GM19328 (cell line): ENCODE measurements around the gene EIF5AL1.
"Not testable (repeated sequence)": the region's sequence is repeated elsewhere in the genome, so short reads cannot be mapped to it uniquely, and the experiment has no call there.

Source experiments
- ATAC-seq: cut with Tn5 transposase; IDR thresholded peaks from one replicate; pipeline ENCODE4 v1.9.1; 2021; ENCODE audit warnings: mild to moderate bottlenecking, moderate library complexity; ENCODE audit not compliant: unreplicated experiment

EIF5AL1 gene

DNA sequence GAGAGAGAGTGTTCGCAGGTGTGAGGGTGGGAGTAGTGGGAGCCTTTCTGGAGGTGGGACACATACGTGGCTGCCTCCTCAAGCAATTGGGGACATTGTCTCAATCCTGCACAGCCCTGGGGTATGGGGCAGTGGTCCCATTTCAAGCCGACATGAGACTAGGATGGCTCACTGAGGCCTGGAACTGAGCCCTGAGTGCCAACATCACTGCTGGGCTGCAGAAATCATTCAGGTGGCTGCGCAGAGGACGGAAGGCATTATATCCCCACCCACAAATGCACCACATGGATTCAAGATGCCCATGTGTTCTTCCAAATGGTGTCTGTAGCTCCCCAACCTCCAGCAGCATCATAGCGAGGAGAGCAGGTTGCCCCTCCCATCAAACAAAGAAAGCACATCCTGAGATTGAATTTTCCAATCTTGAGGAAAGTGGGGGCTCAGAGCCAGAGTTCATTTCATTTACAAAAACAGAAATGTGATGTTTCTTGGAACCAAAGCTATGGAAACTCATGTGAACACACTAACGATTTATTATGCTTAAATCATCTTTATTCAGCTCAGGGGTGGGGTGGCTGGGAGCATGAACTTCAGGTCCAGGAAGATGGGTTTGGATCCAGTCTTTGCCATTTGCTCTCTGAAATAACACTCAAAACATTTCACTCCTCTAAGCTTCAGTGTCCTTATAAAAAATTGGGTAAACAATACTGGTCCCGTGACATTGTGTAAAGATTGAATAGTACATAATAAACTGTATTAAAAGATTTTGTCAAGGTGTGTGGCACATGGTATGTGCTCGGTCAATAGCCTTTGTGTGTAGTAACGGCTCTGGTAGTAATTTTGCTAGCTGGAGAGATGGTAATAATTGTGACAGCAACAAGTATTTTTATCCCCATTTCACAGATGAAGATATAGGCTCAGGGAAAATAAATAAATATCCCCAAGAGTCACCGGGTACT lies 43.3 kb downstream of the EIF5AL1 start:
- no peak for ATAC-seq

DNA sequence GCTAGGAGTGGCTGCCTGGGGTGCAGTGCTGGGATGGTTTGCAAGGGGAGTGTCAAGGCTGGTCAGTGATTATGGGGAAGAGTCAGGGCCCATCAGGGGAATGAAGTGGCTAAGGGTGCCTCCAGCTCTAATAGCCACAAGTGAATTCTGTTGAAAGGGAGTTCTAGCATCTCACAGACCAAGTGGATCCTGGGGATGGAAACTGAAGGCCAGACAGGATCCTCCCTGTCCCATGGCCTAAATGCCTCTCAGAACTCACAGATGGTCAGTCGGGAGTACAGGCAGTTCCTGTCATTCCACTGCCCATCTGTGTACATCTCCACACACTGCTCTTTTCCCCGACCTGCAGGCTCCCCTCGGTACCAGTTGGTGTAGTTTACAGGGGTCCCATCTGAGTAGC lies 44.6 kb downstream of the EIF5AL1 start:
- not testable (repeated sequence) for ATAC-seq

GRCh38 chr10:79559726-79560125 lies 47.4 kb downstream of the EIF5AL1 start:
- no peak for ATAC-seq

- no peak for ATAC-seq
These were observed 47.9 kb downstream of the EIF5AL1 start, which contains the start of gene SFTPA2 for GRCh38 chr10:79560160-79560709. Gene SFTPA2 (minus strand): TSS chr10:79560407. CDS start chr10:79559483, 924 bp downstream.

DNA sequence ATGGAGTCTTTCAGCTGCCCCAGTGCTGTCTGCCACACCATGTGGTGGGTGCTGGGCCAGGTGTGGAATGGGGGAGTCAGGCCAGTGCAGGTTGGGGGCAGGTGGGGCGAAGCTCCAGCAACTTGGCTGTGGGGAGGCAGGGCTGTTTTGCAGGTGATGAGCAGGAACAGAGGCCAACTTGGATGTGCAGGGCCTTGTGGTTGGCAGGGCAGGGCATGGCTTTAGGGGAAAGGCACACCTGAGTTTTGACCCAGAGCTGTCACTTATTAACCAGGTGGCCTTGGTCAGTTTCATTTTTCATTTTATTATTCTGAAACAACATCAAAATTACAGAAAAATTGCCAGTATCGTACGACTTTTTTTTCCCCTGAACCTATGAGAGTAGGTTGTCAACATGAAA lies 48.9 kb downstream of the EIF5AL1 start:
- no peak for ATAC-seq

DNA sequence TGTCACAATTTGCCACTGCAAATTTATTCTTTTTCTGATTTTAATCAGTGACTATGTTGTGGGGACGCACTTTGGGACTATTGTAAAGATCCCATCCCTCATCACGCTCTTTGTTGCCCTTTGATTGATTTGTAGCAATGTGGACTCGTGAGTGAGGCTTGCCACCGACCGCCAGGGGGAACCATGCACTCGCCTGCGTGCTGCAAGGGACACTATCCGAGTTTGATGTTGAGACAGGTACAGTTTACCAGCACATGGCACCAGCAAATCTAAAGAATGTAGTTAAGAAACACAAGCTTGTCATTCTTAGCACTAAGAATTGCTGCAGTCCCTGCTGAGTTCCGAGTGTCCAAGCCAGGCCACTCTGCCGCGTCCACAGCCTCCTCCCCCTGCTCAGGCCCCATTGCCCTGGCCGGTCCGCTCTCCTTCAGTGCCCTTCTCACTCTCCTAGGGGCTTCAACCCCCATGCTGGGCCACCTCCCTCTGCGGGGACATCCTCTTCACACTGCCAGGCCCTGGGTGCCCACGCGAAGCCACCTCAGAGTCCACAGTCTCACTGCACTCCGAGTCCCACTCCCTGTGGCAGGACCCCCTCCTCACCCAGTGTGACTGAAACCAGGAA lies 49.9 kb downstream of the EIF5AL1 start:
- peak; percentile 67 for ATAC-seq

- no peak for ATAC-seq
These were observed 51.1 kb downstream of the EIF5AL1 start for GRCh38 chr10:79563426-79563825.
